ENCODE data around the gene SPATA32.

- TF ChIP-seq REST (IDR thresholded peaks at IDR 0.05; ENCODE audit: insufficient read depth in 1 of 2, low read depth in 2 of 2, low read length in 2 of 2) (no peak), POLR2AphosphoS5 (IDR thresholded peaks at IDR 0.05; ENCODE audit: low read depth, low read length) (no peak), SIN3A (IDR thresholded peaks at IDR 0.05; ENCODE audit: borderline replicate concordance, insufficient read depth, low read length) (no peak)
These were observed 28.4 kb downstream of the SPATA32 start for GRCh38 chr17:45233423-45233924.

All from PFSK-1 (cell line).